HepG2 (cell line): ENCODE measurements around the gene HS6ST1. TPM values are rescaled to one million over a fixed set of nuclear protein-coding genes. Genes with fewer than 3 reads are reported as not detected.

Experiments
- AHDC1 ChIP-seq: sonication (generic); formaldehyde crosslinking; IDR thresholded peaks from 2 replicates; pipeline ENCODE4 v1.5.1; 2020; ENCODE audit warnings: mild to moderate bottlenecking, missing genetic modification reagents, borderline replicate concordance
- ARID4A ChIP-seq: sonication (generic); formaldehyde crosslinking; IDR thresholded peaks from 2 replicates; pipeline ENCODE4 v1.5.0; 2020; ENCODE audit warnings: mild to moderate bottlenecking, missing genetic modification reagents, borderline replicate concordance
- BCL3 ChIP-seq: sonication (generic); formaldehyde crosslinking; IDR thresholded peaks from 2 replicates; pipeline ENCODE4 v1.5.1; 2020; ENCODE audit warnings: mild to moderate bottlenecking, missing genetic modification reagents, moderate library complexity
- CHD4 ChIP-seq: fragments of 200-600 bp; sonication (generic); IDR thresholded peaks from 2 replicates; pipeline ENCODE4 v1.7.0; 2017; ENCODE audit warnings: mild to moderate bottlenecking, low read length, borderline replicate concordance
- GZF1 ChIP-seq: sonication (generic); formaldehyde crosslinking; IDR thresholded peaks from 2 replicates; pipeline ENCODE4 v1.5.1; 2020; ENCODE audit warnings: mild to moderate bottlenecking, missing genetic modification reagents
- MLXIP ChIP-seq: sonication (generic); formaldehyde crosslinking; IDR thresholded peaks from 2 replicates; pipeline ENCODE4 v1.9.0; 2021; ENCODE audit warnings: missing genetic modification reagents, borderline replicate concordance
- MTF2 ChIP-seq: sonication (generic); formaldehyde crosslinking; IDR thresholded peaks from 2 replicates; pipeline ENCODE4 v1.5.0; 2020; ENCODE audit warnings: missing genetic modification reagents, borderline replicate concordance
- PHF21A ChIP-seq: sonication (generic); formaldehyde crosslinking; IDR thresholded peaks from 2 replicates; pipeline ENCODE4 v1.5.0; 2020; ENCODE audit warnings: mild to moderate bottlenecking, missing genetic modification reagents
- SCMH1 ChIP-seq: sonication (generic); formaldehyde crosslinking; IDR thresholded peaks from 2 replicates; pipeline ENCODE4 v1.9.0; 2021; ENCODE audit warnings: missing genetic modification reagents, mild to moderate bottlenecking, borderline replicate concordance
- SMAD3 ChIP-seq: sonication (generic); formaldehyde crosslinking; IDR thresholded peaks from 2 replicates; pipeline ENCODE4 v1.4.0; 2020; ENCODE audit warnings: missing genetic modification reagents
- U2AF1 ChIP-seq: fragments of 200-400 bp; formaldehyde crosslinking; optimal IDR thresholded peaks from 2 replicates; pipeline ENCODE3; 2017; ENCODE audit warnings: mild to moderate bottlenecking, low read depth, low read length
- ZNF33A ChIP-seq: sonication (generic); formaldehyde crosslinking; IDR thresholded peaks from 2 replicates; pipeline ENCODE4 v1.5.1; 2020; ENCODE audit warnings: missing genetic modification reagents, mild to moderate bottlenecking, moderate library complexity, borderline replicate concordance
- ZSCAN22 ChIP-seq: sonication (generic); formaldehyde crosslinking; IDR thresholded peaks from 2 replicates; pipeline ENCODE4 v1.4.0; 2020; ENCODE audit warnings: mild to moderate bottlenecking, missing genetic modification reagents
- polyA plus RNA-seq, 8 experiments: library from polyadenylated mRNA; depleted of rRNA in 3 of 8; stranded (reverse) in 7 of 8; unstranded in 1 of 8; fragments of >200 nt; fragmentation: Illumina TruSeq in 4 of 8; extraction: Trizol in 4 of 8; gene quantifications; 2 replicates each; pipeline versions ENCODE4 v1.2.1 to v1.2.3, GENCODE V29; 2011 to 2016; ENCODE audit warnings: low read depth in 4 of 8, missing spikeins in 1 of 8, mixed read lengths in 1 of 8; ENCODE audit not compliant: insufficient read depth in 1 of 8
- total RNA-seq, 5 experiments: library from RNA; depleted of rRNA; stranded (reverse); fragments of >200 nt; fragmentation: Illumina TruSeq; extraction: Trizol; gene quantifications; 2 replicates each; pipeline ENCODE4 v1.2.3, GENCODE V29; 2016; ENCODE audit warnings: low read depth in 1 of 5

The HS6ST1 gene
- total and polyA plus RNA-seq, 2 of the 13 experiments (the other 11 are each of a cell fraction or from before 2014, with no cell fraction given), result 34.5 to 84.6 TPM

GRCh38 chr2:128306081-128306930 is 12.4 kb downstream of the HS6ST1 start (continued):
- no peak for TF ChIP-seq MLXIP (CRISPR knock-in tag)
- peak; percentile 62 for TF ChIP-seq AHDC1 (CRISPR knock-in tag)
- no peak for TF ChIP-seq SCMH1
- 0 out of 2 replicates have a peak, but pooled peaks have one; percentile 62 for TF ChIP-seq GZF1 (CRISPR knock-in tag)
- TF ChIP-seq SMAD3 (CRISPR knock-in tag), result peak; percentile 93
- TF ChIP-seq CHD4, result no peak
- TF ChIP-seq BCL3 (CRISPR knock-in tag), result peak; percentile 87; the same call in 1 of the 2 replicates
- TF ChIP-seq PHF21A (CRISPR knock-in tag), result peak; percentile 97
- no peak for TF ChIP-seq ZNF33A (CRISPR knock-in tag)
- TF ChIP-seq U2AF1, result peak; percentile 80
- no peak for TF ChIP-seq MTF2 (CRISPR knock-in tag)
- no peak for TF ChIP-seq ZSCAN22 (CRISPR knock-in tag)
- TF ChIP-seq ARID4A (CRISPR knock-in tag), result peak; percentile 87
